Measurements from ENCODE around the gene GNL3.
A peak's percentile ranks its signal among the peaks of the same experiment; 100 is the strongest.

GNL3 gene

DNA sequence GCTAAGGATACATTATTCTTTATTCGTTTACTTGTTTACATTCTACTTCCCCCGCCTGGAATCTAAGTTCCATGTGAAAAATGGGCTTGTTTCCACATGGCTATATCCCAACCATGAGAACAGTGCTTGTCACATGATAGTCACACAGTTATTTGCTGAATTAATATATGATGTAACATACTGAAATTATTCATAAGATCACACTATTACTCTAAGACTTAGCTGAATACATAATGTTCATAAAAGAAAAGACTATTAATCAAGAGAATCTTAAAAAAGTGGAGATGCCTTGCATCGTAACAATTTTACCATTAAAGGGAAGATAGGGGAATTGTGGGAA lies 6.7 kb upstream of the GNL3 start:
- no peak overlapping the region for H3K4me3 ChIP-seq (ENCODE audit: low read length)
- DNase-seq (ENCODE audit: low read depth) = peak; percentile 74
- TF ChIP-seq, protein P1, sequence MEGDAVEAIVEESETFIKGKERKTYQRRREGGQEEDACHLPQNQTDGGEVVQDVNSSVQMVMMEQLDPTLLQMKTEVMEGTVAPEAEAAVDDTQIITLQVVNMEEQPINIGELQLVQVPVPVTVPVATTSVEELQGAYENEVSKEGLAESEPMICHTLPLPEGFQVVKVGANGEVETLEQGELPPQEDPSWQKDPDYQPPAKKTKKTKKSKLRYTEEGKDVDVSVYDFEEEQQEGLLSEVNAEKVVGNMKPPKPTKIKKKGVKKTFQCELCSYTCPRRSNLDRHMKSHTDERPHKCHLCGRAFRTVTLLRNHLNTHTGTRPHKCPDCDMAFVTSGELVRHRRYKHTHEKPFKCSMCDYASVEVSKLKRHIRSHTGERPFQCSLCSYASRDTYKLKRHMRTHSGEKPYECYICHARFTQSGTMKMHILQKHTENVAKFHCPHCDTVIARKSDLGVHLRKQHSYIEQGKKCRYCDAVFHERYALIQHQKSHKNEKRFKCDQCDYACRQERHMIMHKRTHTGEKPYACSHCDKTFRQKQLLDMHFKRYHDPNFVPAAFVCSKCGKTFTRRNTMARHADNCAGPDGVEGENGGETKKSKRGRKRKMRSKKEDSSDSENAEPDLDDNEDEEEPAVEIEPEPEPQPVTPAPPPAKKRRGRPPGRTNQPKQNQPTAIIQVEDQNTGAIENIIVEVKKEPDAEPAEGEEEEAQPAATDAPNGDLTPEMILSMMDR (conservative IDR thresholded peaks at IDR 0.05; ENCODE audit: low read length) = no peak

DNA sequence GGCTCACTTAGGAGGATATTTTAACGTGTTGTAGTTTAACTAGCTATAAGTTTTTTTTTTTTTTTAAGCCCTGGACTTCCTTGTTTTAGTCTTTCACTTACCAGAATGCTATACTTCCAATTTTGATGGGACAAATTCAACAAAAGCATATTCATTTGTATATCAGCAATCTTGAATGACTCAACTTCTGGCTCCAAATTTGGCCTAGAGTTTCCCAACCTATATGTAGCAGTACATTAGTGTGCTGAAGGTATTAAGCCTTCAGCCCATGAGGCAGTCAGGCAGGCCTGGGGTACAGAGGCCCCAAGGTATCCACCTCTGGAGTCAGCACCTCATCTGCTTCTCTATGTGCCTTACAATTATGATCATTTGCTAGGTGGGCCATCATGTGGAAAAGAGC lies 6.0 kb upstream of the GNL3 start:
- no peak overlapping the region for H3K4me3 ChIP-seq (ENCODE audit: low read length)
- DNase-seq (ENCODE audit: low read depth) = no peak
- TF ChIP-seq, protein P1 (conservative IDR thresholded peaks at IDR 0.05; ENCODE audit: low read length) = no peak

DNA sequence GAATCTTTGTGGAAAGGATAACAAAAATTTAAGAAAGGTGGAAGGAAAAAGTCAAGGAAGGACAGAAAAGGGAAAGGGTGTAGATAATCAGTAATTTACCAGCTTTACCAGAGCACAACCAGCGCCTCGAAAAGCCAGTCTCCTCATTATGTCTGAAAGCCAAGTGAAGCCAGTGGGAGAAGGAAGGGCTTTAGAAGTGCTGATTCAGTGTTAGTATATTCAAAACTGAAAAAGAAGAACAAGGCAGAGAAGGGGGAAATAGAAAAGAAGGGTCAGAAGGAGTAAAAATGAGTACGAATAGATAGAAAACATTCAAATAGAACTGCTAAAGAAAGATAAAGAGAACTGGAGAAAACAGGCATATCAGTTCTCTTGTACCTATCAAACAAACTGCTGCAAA lies 4.2 kb upstream of the GNL3 start:
- H3K4me3 ChIP-seq (ENCODE audit: low read length) = no peak overlapping the region
- TF ChIP-seq, protein P1 (conservative IDR thresholded peaks at IDR 0.05; ENCODE audit: low read length) = no peak
- no peak for DNase-seq (ENCODE audit: low read depth)

GRCh38 chr3:52682016-52682415 lies 3.8 kb upstream of the GNL3 start:
- TF ChIP-seq, protein P1 (conservative IDR thresholded peaks at IDR 0.05; ENCODE audit: low read length) = peak; percentile 41
- H3K4me3 ChIP-seq (ENCODE audit: low read length) = no peak overlapping the region
- DNase-seq (ENCODE audit: low read depth) = peak; percentile 81

DNA sequence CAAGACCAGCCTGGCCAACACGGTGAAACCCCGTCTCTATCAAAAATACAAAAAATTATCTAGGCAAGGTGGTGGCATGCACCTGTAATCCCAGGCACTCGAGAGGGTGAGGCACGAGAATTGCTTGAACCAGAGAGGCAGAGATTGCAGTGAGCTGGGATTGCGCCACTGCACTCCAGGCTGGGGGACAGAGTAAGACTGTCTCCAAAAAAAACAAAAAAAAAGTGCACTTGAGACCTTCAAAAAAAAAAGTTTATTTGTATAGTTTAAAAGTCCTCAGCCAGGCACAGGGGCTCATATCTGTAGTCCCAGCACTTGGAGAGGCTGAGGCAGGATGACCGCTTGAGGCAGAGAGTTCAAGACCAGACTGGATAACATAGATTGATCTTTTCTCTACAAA lies 2.2 kb upstream of the GNL3 start:
- no peak for DNase-seq (ENCODE audit: low read depth)
- TF ChIP-seq, protein P1 (conservative IDR thresholded peaks at IDR 0.05; ENCODE audit: low read length) = no peak
- no peak overlapping the region for H3K4me3 ChIP-seq (ENCODE audit: low read length)

DNA sequence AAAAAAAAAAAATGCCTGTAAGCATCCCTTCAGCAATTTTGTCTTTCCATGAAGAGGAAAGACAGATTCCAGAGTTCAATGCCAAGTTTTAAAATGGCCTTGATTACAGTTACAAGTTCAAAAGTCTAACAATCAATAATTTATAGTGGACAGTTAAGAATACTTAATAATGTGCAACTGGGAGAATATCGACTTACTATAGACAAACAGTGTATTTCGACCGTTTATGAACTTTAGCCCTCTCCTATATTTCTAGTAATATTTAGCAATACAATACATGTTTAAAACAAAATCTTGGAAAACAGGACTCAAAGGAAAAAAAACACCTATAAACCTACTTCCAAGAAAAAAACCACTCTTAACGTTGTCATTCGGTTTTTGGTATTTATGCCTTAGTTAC lies 1.6 kb upstream of the GNL3 start:
- no peak for DNase-seq (ENCODE audit: low read depth)
- TF ChIP-seq, protein P1 (conservative IDR thresholded peaks at IDR 0.05; ENCODE audit: low read length) = no peak
- peak overlapping the region; percentile 96 for H3K4me3 ChIP-seq (ENCODE audit: low read length)

DNA sequence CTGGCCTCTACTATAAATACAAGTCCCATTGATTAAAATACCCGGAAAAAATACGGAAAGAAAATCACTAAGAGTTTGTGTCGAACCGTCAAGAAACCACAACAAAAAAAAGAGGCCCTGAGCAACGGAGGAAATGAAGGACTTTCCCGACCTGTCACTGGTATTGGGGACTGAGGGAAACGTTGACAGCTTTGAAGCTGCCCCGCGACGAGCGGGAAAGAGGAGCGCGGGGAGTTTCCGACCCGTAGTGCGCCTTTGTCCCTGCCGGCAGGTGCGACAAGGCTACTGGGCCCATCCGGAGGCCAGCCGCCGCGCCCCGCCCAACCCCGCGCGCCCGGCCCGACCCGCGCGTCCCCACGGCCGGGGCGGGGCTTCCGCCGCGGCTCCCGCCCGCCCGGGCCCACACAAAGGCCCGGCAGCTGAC lies 535 bp upstream of the GNL3 start:
- no peak for DNase-seq (ENCODE audit: low read depth)
- TF ChIP-seq, protein P1 (conservative IDR thresholded peaks at IDR 0.05; ENCODE audit: low read length) = no peak
- H3K4me3 ChIP-seq (ENCODE audit: low read length) = peak overlapping the region; percentile 99

Measured in AG10803 (cell line).